ENCODE data around the gene TET3. TPM values are rescaled to one million over a fixed set of nuclear protein-coding genes. Genes with fewer than 3 reads are reported as not detected.
A peak's percentile ranks its signal among the peaks of the same experiment; 100 is the strongest.
"Not testable (repeated sequence)": the region's sequence is repeated elsewhere in the genome, so short reads cannot be mapped to it uniquely, and the experiment has no call there.

The TET3 gene
- total RNA-seq, 1 donor from 2014 or later, result 12.3 TPM

DNA sequence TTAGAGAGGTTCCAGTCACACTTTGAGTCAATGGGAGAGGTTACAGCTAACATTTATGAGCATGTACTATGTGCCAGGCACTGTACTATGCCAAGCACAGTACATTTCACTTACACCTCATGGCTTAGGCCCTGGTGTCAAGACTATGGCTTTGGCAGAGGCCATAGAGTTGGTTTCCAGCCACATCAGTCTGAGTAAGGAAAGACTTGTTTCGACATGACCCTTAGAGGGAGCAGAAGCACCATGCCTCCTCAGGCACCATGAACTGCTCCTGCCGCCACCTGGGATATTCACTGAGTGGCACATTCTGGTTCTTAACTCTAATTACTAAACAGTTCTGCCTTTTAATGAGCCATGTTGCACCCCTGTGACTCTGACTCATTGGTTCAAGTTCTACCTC is 45.3 kb upstream of the TET3 start:
- TF ChIP-seq, protein P1, sequence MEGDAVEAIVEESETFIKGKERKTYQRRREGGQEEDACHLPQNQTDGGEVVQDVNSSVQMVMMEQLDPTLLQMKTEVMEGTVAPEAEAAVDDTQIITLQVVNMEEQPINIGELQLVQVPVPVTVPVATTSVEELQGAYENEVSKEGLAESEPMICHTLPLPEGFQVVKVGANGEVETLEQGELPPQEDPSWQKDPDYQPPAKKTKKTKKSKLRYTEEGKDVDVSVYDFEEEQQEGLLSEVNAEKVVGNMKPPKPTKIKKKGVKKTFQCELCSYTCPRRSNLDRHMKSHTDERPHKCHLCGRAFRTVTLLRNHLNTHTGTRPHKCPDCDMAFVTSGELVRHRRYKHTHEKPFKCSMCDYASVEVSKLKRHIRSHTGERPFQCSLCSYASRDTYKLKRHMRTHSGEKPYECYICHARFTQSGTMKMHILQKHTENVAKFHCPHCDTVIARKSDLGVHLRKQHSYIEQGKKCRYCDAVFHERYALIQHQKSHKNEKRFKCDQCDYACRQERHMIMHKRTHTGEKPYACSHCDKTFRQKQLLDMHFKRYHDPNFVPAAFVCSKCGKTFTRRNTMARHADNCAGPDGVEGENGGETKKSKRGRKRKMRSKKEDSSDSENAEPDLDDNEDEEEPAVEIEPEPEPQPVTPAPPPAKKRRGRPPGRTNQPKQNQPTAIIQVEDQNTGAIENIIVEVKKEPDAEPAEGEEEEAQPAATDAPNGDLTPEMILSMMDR (IDR thresholded peaks at IDR 0.05), result no peak
- no peak for TF ChIP-seq POLR2A (IDR thresholded peaks at IDR 0.05)
- TF ChIP-seq POLR2AphosphoS5 (IDR thresholded peaks at IDR 0.05; ENCODE audit: insufficient read depth in 1 of 2, low read depth in 1 of 2), result peak in 1 of 2 donors; percentile 75
- H3K36me3 ChIP-seq, result no peaks in the 10 kb centered on the region
- intact Hi-C loops (cut with DNase I), result no loop called here
- no peak overlapping the region for H3K27ac ChIP-seq
- H3K4me3 ChIP-seq, result no peak overlapping the region
- no peaks in the 10 kb centered on the region for H3K9me3 ChIP-seq
- H3K27me3 ChIP-seq, result no peaks in the 10 kb centered on the region
- DNase-seq (ENCODE audit: extremely low spot score in 2 of 2), result peak in 1 of 2 donors; percentile 89
- H3K4me1 ChIP-seq, result peaks cover 33% of the 10 kb centered on the region

DNA sequence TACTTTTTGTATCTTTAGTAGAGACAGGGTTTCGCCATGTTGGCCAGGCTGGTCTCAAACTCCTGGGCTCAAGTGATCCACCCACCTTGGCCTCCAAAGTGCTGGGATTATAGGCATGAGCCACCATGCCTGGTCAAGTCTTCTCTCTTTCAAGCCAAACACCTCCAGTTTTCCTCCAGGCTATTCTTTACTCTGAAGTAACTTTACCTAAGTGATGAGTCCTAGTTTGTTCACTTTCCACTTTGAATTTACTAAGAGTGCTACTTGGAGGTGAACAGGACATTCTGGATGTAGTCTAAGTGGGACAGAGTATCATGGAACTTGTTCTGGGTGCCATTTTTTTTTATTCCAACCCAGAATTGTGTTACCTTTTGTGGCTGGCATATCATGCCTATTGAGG is 44.6 kb upstream of the TET3 start:
- H3K27ac ChIP-seq; DNase-seq (ENCODE audit: extremely low spot score in 2 of 2); H3K4me3 ChIP-seq; H3K27me3 ChIP-seq; H3K9me3 ChIP-seq; intact Hi-C loops (cut with DNase I); H3K36me3 ChIP-seq: not testable (repeated sequence)
- H3K4me1 ChIP-seq, result peaks cover 33% of the 10 kb centered on the region

DNA sequence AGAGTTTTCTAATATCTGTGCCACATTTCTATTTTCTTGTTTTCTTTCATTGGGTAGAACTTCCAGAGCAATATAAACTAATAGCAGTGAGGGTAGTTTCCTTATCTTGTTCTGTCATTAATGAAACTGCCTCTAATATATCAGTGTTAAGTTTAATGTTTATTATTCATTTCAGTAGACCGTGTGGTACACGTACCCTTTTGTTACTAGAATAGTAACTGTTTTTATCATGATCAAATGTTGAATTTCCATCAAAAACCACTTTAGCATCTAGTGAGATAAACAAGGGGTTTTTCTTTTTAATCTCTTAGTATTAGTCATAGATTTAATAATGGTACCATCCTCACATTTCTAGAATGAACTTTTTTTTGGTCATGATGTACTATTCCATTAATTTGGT is 42.0 kb upstream of the TET3 start:
- Histone ChIP-seq H3K4me3 (no peak overlapping the region), H3K27ac (no peak overlapping the region), H3K9me3 (no peaks in the 10 kb centered on the region), H3K27me3 (no peaks in the 10 kb centered on the region), H3K36me3 (peaks cover 0 to 12% of the 10 kb centered on the region in 2 donors), H3K4me1 (peaks cover 25% of the 10 kb centered on the region)
- TF ChIP-seq POLR2AphosphoS5 (IDR thresholded peaks at IDR 0.05; ENCODE audit: insufficient read depth in 1 of 2, low read depth in 1 of 2), result no peak
- TF ChIP-seq, protein P1 (IDR thresholded peaks at IDR 0.05), result no peak
- no peak for TF ChIP-seq POLR2A (IDR thresholded peaks at IDR 0.05)
- no peak for DNase-seq (ENCODE audit: extremely low spot score in 2 of 2)
- intact Hi-C loops (cut with DNase I), result no loop called here

DNA sequence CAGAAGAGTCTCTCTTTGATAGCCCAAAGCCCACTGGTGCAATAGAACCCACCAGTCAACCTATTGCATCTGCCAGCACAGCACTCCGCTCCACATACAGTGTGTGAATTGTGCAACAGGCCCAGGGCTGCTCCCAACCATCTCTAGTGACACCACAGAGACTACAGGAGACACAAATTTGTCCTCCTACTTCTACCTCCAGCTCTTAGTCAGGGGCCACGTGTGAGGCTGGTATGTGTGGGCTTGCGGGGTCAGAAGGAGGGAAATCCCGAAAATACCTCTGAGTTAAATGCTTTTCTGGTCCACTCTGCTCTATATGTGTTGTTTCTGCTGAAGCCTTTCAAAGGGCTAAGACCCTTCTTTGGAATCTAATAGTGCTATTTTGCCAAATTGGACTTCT is 40.0 kb upstream of the TET3 start:
- Histone ChIP-seq H3K9me3 (no peaks in the 10 kb centered on the region), H3K27ac (no peak overlapping the region), H3K4me1 (peaks cover 8% of the 10 kb centered on the region), H3K27me3 (no peaks in the 10 kb centered on the region), H3K36me3 (peaks cover 0 to 26% of the 10 kb centered on the region in 2 donors), H3K4me3 (no peak overlapping the region)
- intact Hi-C loops (cut with DNase I), result no loop called here
- no peak for TF ChIP-seq POLR2A (IDR thresholded peaks at IDR 0.05)
- TF ChIP-seq POLR2AphosphoS5 (IDR thresholded peaks at IDR 0.05; ENCODE audit: insufficient read depth in 1 of 2, low read depth in 1 of 2), result no peak
- TF ChIP-seq, protein P1 (IDR thresholded peaks at IDR 0.05), result no peak
- DNase-seq (ENCODE audit: extremely low spot score in 2 of 2), result no peak

DNA sequence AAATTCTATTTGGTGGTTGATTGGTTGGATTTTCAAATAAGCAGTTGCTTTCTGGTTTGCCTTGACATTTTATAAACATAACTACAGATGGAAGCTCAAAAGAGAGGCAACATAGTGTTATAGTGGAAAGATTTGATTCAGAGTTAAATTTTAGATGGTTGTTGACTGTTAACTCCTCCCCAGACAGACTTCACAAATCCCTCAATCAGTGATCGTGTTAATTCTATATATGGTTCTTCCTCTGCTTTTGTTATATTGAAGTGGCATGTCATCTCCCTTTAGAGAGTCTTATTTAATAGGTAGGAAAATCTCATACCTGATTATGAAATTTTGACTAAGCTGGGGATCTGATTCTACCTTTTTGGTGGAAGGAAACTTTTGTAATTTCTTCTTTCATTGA is 38.5 kb upstream of the TET3 start:
- Histone ChIP-seq H3K27ac (no peak overlapping the region), H3K9me3 (no peaks in the 10 kb centered on the region), H3K36me3 (peaks cover 0 to 39% of the 10 kb centered on the region in 2 donors), H3K27me3 (no peaks in the 10 kb centered on the region), H3K4me3 (no peak overlapping the region), H3K4me1 (no peaks in the 10 kb centered on the region)
- no peak for TF ChIP-seq POLR2A (IDR thresholded peaks at IDR 0.05)
- TF ChIP-seq POLR2AphosphoS5 (IDR thresholded peaks at IDR 0.05; ENCODE audit: insufficient read depth in 1 of 2, low read depth in 1 of 2), result no peak
- TF ChIP-seq, protein P1 (IDR thresholded peaks at IDR 0.05), result no peak
- intact Hi-C loops (cut with DNase I), result no loop called here
- no peak for DNase-seq (ENCODE audit: extremely low spot score in 2 of 2)

DNA sequence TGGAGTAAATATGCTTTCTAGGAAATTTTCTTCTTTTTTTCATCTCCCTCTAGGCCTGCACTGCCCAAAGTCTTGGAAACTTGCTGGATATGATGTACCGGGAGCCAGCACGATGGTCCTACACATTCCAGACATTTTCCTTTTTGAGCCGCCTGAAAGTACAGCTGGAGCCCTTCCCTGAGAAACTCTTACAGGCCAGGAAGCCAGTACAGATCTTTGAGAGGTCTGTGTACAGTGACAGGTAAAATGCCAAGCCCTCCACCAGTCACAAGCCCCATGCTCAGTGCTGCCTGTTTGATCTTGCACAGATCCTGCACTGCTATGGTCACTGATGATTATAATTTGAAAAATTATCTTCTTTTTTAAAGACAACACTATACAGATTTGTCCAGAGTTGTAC is 38.0 kb upstream of the TET3 start:
- peaks cover 0 to 44% of the 10 kb centered on the region in 2 donors for H3K36me3 ChIP-seq
- no peak for TF ChIP-seq POLR2A (IDR thresholded peaks at IDR 0.05)
- no peak for TF ChIP-seq POLR2AphosphoS5 (IDR thresholded peaks at IDR 0.05; ENCODE audit: insufficient read depth in 1 of 2, low read depth in 1 of 2)
- TF ChIP-seq, protein P1 (IDR thresholded peaks at IDR 0.05), result no peak
- H3K9me3 ChIP-seq, result no peaks in the 10 kb centered on the region
- no peak overlapping the region for H3K4me3 ChIP-seq
- no peak for DNase-seq (ENCODE audit: extremely low spot score in 2 of 2)
- no peaks in the 10 kb centered on the region for H3K27me3 ChIP-seq
- H3K27ac ChIP-seq, result no peak overlapping the region
- intact Hi-C loops (cut with DNase I), result no loop called here
- H3K4me1 ChIP-seq, result no peaks in the 10 kb centered on the region

All from vagina (tissue), 2 donors.